ENCODE measurements around the gene HDAC11.

The HDAC11 gene

GRCh38 chr3:13507247-13507569 is 27.1 kb downstream of the HDAC11 start:
- TF ChIP-seq CTCF (conservative IDR thresholded peaks at IDR 0.05) (no peak), ZFX (IDR thresholded peaks at IDR 0.05) (no peak)
- no peak overlapping the region for H3K27ac ChIP-seq

DNA sequence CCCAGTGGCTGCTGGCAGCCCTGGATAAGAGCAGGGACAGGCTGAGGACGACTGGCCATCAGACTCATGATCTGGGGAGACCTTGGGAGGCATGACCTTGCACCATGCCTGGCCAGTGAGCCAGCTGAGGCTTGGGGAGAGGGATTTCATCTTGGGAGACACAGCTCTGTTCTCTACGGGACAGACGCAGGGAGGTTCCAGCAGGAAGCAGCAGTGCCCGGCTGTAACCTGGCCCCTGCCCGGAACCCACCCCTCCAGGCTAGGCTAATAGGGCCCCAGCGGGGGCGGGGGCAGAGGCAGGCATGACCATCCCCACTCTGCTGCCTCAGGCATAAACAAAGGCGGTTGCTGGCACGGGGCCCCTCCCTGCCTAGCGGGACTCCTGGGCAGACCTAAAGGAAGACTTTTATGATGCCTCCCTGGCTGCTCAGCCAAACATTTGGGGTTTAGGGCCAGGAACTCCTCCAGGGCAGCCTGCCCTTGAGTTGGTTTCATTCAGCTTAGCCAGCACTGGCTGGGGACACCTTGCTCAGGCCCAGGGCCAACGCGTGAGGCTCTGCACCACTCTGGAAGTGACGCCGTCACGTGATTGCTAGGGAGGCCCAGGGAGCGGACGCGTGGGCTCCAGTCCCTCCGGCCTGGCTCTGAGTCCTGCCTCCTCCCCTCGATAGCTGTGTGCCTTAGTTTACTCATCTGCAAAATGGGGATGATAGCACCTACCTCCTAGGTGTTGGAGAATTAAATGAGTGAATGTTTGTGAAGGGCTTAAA is 27.6 kb downstream of the HDAC11 start:
- TF ChIP-seq ZFX (IDR thresholded peaks at IDR 0.05) (no peak), CTCF (conservative IDR thresholded peaks at IDR 0.05) (no peak)
- H3K27ac ChIP-seq: no peak overlapping the region

DNA sequence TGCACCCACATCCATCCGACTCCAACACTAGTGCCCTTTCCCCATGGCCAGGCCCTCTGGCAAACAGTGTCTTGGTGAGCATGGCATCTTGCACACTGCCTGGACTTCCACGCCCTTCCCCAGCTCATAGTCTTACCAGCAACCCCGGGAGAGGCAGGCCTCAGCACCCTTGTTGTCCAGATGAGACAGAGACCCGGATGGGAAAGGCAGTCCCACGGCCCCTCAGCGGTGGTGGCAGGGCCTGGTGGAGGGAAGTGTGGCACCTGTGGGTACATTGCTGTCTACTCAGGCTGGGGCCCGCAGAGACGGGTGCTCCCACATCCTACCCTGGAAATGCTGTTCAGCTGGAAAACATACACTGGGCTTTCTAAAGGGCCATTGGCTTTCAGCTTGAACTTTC is 28.4 kb downstream of the HDAC11 start:
- no peak overlapping the region for H3K27ac ChIP-seq

DNA sequence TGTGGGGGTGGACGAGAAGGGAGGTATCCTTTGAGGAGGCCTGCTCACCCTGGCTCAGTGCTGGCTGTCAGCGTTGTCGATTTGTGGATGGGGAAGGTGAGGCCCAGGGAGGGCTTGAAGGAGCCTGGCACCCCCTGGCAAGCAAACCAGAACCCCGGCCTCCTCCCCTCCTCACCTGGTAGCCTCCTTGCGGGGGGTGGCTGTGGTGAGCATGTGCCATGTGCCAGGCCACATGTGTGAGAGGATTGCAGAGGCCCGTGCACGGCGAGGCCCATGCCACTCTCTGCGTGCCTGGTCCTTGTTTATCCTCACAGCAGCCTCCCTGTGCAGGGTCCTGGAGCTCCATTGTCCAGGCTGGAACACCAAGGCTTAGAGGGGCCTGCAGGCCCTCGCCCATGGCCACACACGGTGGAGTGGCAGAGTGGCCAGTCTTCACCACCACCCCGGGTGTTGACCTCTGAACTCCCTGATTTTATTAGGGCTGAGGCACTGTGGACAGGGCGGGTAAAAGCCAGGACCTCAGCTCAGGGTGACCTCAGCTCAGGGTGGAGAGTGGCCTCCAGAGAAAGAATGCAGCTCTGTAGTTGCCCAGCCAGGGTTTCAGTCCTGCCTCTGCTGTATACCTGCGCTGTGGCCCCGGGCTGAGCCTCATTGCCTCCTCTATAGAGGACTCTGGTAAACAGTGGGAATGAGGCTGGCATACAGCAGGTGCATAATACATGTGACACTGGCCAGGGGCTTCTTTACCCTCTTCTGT is 29.1 kb downstream of the HDAC11 start:
- TF ChIP-seq CTCF (conservative IDR thresholded peaks at IDR 0.05): no peak
- no peak for TF ChIP-seq ZFX (IDR thresholded peaks at IDR 0.05)
- H3K27ac ChIP-seq: no peak overlapping the region

More for the DNA sequence above, 28.4 kb downstream of the HDAC11 start:
- TF ChIP-seq ZFX (IDR thresholded peaks at IDR 0.05) (no peak), CTCF (conservative IDR thresholded peaks at IDR 0.05) (no peak)

- no peak for TF ChIP-seq CTCF (conservative IDR thresholded peaks at IDR 0.05)
- TF ChIP-seq ZFX (IDR thresholded peaks at IDR 0.05): no peak
- no peak overlapping the region for H3K27ac ChIP-seq
These were observed 29.7 kb downstream of the HDAC11 start for GRCh38 chr3:13509816-13510192.

DNA sequence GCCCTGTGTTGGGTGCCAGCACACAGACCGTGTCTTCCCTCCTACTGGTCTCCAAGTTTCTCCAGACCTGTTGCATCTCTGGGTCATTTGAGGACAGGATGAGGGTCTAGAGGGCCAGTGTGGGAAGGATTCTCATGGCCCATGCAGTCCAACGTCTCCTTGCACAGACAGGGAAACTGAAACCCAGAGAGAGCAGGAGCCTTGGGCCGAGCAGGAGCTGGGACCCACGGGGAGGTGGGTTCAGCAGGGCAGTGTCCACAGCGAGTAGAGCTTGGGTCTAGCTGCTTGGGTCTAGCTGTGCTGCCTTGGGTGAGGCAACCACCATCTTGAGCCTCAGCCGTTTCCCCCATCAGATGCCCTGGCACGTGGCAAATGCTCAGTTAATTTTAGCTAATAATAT is 32.3 kb downstream of the HDAC11 start:
- TF ChIP-seq CTCF (conservative IDR thresholded peaks at IDR 0.05) (no peak), ZFX (IDR thresholded peaks at IDR 0.05) (no peak)
- H3K27ac ChIP-seq: no peak overlapping the region
